Right renal pelvis (tissue), 4 donors: ENCODE results near the gene GPR27. TPM values are rescaled to one million over a fixed set of nuclear protein-coding genes. Genes with fewer than 3 reads are reported as not detected.

Experiments used
- DNase-seq, 4 donors: peaks; one replicate each; pipeline ENCODE4 v3.0.0-alpha.2; 2013; ENCODE audit warnings: low read depth in 4 of 4, low spot score in 3 of 4, missing footprints in 1 of 4
- polyA plus RNA-seq, 4 donors: library from polyadenylated mRNA; unstranded; fragments of 120-200 nt; gene quantifications; one replicate each; pipeline ENCODE4 v1.2.1, GENCODE V29; 2013; ENCODE audit not compliant: insufficient read length in 4 of 4

Gene GPR27
- polyA plus RNA-seq: 10 to 100 TPM in 1 of 4 donors, 1 to 10 TPM in 3; 9.2 to 10.4 (median 9.7) TPM

- DNase-seq: peak in 1 of 4 donors; percentile 65
Observed at GRCh38 chr3:71753701-71754609, at the start of gene GPR27. GPR27 (plus strand) TSS chr3:71753855; CDS start chr3:71754050, 195 bp downstream.

DNA sequence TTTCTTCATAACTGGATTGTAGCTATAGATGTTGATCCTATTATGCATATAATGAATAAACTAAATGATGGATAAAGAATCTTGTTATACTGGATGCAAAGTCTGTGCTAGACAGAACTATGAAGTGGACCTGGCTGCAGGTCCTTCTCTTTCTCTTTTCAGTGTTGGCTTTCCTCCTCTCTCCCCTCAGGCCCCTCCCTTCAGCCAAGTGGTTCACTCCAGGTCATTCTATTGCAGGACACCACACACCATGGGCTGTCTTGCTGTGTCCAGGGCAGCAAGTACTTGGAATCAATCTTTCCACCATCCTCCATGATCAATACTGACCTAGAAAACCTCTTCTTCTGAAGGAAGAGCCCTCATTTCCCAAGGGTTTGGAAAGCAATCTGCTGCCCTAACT is 48.7 kb upstream of the GPR27 start:
- DNase-seq: no peak

DNA sequence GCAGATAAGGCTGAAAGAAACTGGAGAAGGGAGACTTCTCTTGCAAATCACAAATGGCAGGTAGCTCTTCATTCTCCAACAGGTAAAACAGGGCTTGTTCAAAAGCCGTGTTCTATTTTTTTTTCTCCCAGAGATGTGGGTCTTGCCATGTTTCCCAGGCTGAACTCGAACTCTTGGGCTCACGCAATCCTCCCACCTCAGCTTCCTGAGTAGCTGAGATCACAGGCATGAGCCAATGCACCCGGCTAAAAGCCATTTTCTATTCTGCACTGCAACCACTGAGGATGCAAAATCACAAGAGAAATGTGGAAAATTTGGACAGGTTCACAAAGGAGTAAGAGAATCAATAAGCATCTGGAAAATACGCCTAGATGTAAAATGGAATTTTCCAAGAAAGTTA is 48.0 kb upstream of the GPR27 start:
- DNase-seq: no peak

DNA sequence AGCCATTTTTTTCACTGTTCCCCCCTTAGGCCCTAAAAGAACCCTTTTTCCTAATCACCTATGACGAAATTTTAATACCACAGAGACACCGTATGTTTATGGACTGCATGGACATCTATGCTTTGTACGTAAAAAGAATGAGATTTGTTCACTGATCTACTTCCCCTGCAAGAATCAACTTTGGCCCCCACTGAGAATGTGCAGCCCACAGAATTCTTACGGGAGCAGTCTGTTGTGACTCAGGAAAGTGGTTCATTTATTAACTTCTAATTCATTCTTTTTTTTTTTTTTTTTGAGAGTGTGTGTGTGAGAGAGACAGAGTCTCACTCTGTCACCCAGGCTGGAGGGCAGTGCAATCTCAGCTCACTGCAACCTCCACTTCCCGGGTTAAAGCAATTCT is 46.1 kb upstream of the GPR27 start:
- no peak for DNase-seq

DNA sequence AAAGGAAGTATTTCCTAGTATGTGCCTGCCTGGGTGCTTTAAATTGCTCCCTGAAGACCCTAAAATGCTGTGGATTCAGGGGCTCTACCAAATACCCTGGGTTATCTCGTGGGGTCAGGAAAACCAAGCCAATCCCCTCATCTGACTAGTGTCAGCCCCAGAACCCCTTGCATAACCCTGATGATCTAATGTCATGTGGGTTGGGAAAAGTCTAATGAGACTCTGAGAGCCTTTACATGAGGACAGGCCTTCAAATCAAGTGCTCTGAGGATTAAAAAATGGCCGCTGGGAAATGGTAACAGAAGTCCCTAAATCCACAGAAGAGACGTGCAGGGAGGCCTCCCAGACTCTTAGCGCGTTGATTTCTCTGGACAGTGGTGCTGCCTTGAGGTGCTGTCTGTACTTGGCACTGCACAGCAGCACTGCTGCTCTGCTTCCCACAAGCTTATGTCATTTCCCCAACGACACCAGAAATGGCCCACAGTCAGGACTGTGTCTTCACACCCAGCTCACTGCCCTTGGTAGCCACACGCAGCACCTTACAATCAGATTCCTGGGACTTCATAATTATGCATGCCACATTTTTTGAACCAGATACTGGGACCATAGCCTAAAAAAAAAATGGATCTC is 45.1 kb upstream of the GPR27 start:
- DNase-seq: no peak

GRCh38 chr3:71709908-71710511 is 43.6 kb upstream of the GPR27 start:
- no peak for DNase-seq

DNA sequence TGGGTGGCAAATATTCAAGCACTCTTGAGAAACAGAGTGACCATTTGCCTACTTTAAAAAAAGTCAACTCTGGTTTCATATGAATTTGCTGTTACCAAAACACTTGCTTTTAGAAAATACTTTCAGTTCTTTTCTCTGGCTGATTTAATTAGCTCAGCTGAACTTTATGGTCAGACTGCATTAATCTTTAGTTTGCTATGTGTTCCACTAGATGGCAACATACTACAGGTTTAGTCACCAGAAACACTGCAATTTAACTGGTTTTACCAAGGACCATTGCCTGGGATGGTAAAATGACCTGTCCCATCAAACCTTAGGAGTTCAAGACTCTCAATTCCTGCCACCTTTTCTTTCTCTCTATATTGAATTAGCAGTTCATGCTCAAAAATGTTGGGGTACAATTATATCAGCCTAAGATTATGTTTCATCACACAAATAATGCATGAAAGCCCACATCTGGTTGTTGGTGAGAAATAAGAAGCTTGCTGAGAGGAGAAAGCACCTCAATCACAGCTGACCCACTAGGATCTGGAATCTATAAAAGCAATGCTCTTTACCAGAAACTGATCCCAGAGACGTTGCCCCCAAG is 42.7 kb upstream of the GPR27 start:
- no peak for DNase-seq

GRCh38 chr3:71713041-71713440 is 40.6 kb upstream of the GPR27 start:
- no peak for DNase-seq

GRCh38 chr3:71714595-71714994 is 39.1 kb upstream of the GPR27 start:
- DNase-seq: no peak

DNA sequence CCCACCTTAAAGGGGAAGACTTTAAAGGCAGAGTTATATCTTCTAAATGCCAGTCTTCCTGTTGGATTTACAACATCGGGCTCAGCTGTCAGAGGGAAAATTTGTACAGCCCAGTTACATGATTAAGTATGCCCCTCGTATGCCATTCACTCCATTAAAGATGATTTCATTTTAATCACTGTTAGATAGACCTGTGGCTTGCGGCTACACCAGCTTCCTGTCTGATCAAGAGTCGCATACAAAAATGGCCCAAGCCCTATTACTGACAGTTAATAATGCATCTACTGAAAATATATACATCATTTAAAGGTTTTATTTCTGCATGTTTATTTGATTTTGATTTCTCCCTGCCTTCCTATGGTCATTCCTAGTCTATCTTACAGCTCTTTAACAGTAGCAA is 35.6 kb upstream of the GPR27 start:
- no peak for DNase-seq

DNA sequence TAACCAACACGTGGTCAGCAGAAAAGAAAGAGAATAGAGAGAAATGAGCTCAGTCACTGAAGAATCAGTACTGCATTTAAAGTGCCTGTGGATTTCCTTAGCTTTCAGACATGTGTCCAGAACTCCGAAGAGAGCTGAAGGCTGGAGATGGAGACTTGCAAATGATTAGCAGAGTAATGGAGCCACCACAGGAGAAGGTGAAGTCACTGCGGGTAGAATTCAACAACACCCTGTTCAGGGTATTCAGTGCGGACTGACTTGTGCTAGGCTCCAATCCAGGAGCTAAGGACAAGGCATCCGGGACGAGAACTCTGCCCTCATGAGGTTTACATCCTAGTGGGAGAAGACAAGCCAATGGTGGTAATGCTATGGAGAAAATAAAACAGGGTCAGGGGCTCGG is 32.7 kb upstream of the GPR27 start:
- DNase-seq: no peak

GRCh38 chr3:71721651-71722157 is 32.0 kb upstream of the GPR27 start:
- no peak for DNase-seq

DNA sequence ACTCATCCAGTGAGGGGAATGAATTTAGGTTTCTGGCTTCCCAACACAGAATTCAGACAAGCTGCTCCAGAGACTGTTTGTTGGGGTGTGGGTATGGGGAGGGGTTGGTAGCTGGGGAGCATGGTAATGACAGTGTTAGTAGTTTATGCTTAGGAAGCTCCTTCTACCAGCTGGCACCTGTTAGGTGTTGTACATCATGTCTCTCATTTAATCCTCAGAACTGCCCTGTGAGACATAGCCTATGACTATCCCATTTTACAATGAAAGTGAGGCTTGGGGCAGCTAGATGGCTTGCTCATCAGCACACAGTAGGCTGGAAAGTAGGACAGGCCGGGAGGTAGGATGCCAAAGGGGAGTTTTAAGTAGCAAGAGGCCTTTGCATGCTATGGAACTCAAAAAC is 31.0 kb upstream of the GPR27 start:
- DNase-seq: no peak

- DNase-seq: no peak
Observed at GRCh38 chr3:71723452-71724170, 30.0 kb upstream of the GPR27 start.

- DNase-seq: no peak
Observed at GRCh38 chr3:71724171-71724453, 29.5 kb upstream of the GPR27 start.

GRCh38 chr3:71724584-71725270 is 28.9 kb upstream of the GPR27 start:
- DNase-seq: no peak

DNA sequence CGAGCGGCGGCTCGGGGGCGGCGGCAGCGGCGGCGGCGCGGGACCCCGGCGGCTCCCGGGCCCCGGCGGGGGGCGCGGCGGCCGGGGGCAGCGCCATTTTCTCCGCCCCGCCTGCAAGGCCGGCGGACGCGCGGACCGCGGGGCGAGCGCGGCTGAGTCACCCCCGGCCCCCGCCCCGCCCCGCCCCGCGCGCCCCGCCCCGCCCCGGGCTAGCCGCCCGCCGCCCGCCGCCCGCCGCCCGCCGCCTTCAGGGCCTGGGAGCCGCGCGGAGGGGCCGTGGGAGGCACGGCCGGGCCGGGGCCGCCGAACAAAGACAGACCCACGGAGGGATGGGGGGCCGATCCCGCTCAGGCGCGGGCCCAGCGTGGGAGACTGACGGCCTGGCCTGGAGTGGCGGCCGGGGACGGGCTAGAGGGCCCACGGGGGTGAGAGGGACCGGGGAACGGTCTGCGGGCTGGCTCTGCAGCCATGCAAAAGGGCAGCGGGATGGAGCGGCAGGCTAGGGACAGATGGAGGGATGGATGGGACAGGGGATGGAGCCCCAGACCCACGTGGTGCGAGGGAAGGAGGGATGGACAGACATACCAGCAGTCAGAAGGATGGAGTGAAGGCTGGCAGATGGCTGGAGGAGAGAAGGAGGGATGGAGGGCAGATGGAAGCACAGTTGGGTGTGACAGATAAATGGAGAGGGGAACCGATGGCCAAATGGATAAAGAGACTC is 28.2 kb upstream of the GPR27 start, which contains the start of gene EIF4E3:
TSS of gene EIF4E3 (minus strand) at position 132 of the 721 bp plus-strand sequence. CDS start at position 97, 35 bp downstream.
- DNase-seq: no peak

- DNase-seq: no peak
Observed at GRCh38 chr3:71726146-71726545, 27.5 kb upstream of the GPR27 start.
